Glutamatergic neuron (in vitro differentiated cells): ENCODE measurements around the gene EIPR1. TPM values are rescaled to one million over a fixed set of nuclear protein-coding genes. Genes with fewer than 3 reads are reported as not detected.

Experiments
- DNase-seq: peaks from one replicate; pipeline ENCODE4 v3.0.0; 2022
- H3K27ac Mint-ChIP-seq: one replicate; pipeline ENCODE4 v1.8.0; 2020; ENCODE audit warnings: mild to moderate bottlenecking, mixed read lengths, inconsistent platforms; ENCODE audit not compliant: unreplicated experiment
- H3K27me3 Mint-ChIP-seq: one replicate; pipeline ENCODE4 v1.8.0; 2020; ENCODE audit warnings: mild to moderate bottlenecking, moderate library complexity, mixed read lengths, inconsistent platforms; ENCODE audit not compliant: unreplicated experiment
- H3K36me3 Mint-ChIP-seq: one replicate; pipeline ENCODE4 v1.8.0; 2020; ENCODE audit warnings: mild to moderate bottlenecking, mixed read lengths, inconsistent platforms; ENCODE audit not compliant: unreplicated experiment
- H3K4me1 Mint-ChIP-seq: one replicate; pipeline ENCODE4 v1.8.0; 2020; ENCODE audit warnings: mild to moderate bottlenecking, low read depth, mixed read lengths, inconsistent platforms; ENCODE audit not compliant: unreplicated experiment
- H3K4me3 Mint-ChIP-seq: one replicate; pipeline ENCODE4 v1.8.0; 2020; ENCODE audit warnings: mild to moderate bottlenecking, mixed read lengths, inconsistent platforms; ENCODE audit not compliant: unreplicated experiment
- H3K9me3 Mint-ChIP-seq: one replicate; pipeline ENCODE4 v1.8.0; 2020; ENCODE audit warnings: mild to moderate bottlenecking, moderate library complexity, mixed read lengths, inconsistent platforms; ENCODE audit not compliant: unreplicated experiment
- total RNA-seq: library from RNA; stranded (reverse); fragmentation: NEBNext Ultra II Directional; extraction: Animal tissue kit (Norgen Biotek cat#: 25700); gene quantifications from one replicate; pipeline ENCODE4 v1.2.1, GENCODE V29; 2021; ENCODE audit not compliant: unreplicated experiment
- TF ChIP-seq, protein P1 (sequence below): fragments of 200-600 bp; sonication (generic); IDR thresholded peaks from one replicate; pipeline ENCODE4 v1.5.0; 2021; ENCODE audit not compliant: partially characterized antibody, unreplicated experiment

The EIPR1 gene
- total RNA-seq, 1 donor from 2014 or later, result 43.8 TPM

DNA sequence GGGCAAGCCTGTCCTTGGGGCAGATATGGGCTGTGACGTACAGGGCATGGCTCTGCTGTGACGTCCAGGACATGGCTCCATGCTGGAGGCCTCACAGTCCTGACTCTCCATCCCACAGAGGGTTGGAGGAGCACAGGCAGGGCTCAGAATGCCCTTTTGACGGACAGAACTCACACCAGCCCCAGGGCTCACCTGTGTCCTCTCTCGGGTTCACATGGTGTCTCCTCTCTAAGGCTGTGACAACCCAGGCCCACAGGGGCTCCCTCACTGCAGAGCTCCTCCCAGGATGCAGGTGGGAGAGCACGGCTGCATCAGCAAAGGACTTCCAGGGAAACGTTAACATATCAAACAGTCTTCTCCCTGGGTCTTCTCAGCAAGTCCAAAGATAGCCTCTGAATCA, 133.8 kb downstream of the EIPR1 start:
- no peak for DNase-seq
- H3K4me3 Mint-ChIP-seq, result no peak overlapping the region
- TF ChIP-seq, protein P1, sequence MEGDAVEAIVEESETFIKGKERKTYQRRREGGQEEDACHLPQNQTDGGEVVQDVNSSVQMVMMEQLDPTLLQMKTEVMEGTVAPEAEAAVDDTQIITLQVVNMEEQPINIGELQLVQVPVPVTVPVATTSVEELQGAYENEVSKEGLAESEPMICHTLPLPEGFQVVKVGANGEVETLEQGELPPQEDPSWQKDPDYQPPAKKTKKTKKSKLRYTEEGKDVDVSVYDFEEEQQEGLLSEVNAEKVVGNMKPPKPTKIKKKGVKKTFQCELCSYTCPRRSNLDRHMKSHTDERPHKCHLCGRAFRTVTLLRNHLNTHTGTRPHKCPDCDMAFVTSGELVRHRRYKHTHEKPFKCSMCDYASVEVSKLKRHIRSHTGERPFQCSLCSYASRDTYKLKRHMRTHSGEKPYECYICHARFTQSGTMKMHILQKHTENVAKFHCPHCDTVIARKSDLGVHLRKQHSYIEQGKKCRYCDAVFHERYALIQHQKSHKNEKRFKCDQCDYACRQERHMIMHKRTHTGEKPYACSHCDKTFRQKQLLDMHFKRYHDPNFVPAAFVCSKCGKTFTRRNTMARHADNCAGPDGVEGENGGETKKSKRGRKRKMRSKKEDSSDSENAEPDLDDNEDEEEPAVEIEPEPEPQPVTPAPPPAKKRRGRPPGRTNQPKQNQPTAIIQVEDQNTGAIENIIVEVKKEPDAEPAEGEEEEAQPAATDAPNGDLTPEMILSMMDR, result no peak
- H3K4me1 Mint-ChIP-seq, result no peaks in the 10 kb centered on the region
- peaks cover 7% of the 10 kb centered on the region for H3K27me3 Mint-ChIP-seq
- no peak overlapping the region for H3K27ac Mint-ChIP-seq
- H3K9me3 Mint-ChIP-seq, result no peaks in the 10 kb centered on the region
- H3K36me3 Mint-ChIP-seq, result peaks cover 2% of the 10 kb centered on the region

DNA sequence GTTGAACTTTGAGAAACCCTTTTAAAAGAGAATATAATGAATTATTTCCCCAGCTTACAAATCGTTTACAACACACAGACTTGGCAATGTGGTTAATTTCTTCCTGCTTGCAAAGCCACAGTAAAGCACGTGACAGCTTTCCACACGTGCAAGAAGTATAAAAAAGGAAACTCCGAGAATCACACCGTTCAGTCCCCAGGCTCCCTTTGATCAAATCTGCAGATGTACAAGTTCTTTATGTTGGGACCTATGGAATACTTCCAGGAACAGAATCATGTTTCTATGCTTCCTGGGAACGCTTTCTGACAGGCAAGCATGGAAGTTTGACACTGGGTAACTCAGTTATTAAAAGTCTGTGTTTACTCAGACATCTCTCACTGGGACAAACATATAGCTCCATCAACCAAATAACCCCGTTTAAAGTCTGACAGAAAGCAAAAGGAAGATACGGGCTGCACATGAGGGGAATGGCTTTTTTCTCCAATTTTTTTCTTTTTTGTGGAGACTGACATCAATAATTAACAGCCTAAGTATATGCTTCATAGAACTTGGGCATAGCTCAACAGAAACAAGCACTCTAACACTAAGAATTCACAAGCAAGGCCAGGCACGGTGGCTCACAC, 134.8 kb downstream of the EIPR1 start:
- Mint-ChIP-seq H3K27ac (no peak overlapping the region), H3K9me3 (no peaks in the 10 kb centered on the region), H3K36me3 (peaks cover 5% of the 10 kb centered on the region), H3K4me3 (no peak overlapping the region), H3K4me1 (no peaks in the 10 kb centered on the region), H3K27me3 (peaks cover 7% of the 10 kb centered on the region)
- TF ChIP-seq, protein P1, result no peak
- DNase-seq, result no peak

DNA sequence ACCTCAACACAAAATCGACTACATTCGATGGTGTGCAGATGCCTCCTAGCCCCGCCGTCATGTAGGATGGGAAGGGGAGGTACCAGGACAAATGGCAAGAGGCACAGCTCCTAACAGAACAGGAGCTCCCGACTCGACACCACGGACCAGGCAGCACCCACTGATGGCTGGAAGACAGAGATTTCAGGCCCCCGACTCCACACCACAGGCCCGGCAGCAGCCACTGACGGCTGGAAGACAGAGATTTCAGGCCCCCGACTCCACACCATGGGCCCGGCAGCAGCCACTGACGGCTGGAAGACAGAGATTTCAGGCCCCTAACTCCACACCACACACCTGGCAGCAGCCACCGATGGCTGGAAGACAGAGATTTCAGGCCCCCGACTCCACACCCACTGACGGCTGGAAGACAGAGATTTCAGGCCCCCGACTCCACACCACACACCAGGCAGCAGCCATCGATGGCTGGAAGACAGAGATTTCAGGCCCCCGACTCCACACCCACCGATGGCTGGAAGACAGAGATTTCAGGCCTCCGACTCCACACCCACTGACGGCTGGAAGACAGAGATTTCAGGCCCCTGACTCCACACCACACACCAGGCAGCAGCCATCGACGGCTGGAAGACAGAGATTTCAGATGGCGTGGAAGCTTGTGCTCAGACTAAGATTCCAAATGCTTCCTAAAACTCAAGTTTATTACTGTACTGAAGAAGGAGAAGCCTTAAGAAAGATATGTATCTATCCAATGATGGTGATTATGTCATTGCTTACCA, 135.5 kb downstream of the EIPR1 start:
- peaks cover 5% of the 10 kb centered on the region for H3K27me3 Mint-ChIP-seq
- DNase-seq, result no peak
- no peaks in the 10 kb centered on the region for H3K4me1 Mint-ChIP-seq
- TF ChIP-seq, protein P1, result no peak
- peaks cover 5% of the 10 kb centered on the region for H3K36me3 Mint-ChIP-seq
- H3K27ac Mint-ChIP-seq, result no peak overlapping the region
- H3K9me3 Mint-ChIP-seq, result no peaks in the 10 kb centered on the region
- H3K4me3 Mint-ChIP-seq, result no peak overlapping the region

DNA sequence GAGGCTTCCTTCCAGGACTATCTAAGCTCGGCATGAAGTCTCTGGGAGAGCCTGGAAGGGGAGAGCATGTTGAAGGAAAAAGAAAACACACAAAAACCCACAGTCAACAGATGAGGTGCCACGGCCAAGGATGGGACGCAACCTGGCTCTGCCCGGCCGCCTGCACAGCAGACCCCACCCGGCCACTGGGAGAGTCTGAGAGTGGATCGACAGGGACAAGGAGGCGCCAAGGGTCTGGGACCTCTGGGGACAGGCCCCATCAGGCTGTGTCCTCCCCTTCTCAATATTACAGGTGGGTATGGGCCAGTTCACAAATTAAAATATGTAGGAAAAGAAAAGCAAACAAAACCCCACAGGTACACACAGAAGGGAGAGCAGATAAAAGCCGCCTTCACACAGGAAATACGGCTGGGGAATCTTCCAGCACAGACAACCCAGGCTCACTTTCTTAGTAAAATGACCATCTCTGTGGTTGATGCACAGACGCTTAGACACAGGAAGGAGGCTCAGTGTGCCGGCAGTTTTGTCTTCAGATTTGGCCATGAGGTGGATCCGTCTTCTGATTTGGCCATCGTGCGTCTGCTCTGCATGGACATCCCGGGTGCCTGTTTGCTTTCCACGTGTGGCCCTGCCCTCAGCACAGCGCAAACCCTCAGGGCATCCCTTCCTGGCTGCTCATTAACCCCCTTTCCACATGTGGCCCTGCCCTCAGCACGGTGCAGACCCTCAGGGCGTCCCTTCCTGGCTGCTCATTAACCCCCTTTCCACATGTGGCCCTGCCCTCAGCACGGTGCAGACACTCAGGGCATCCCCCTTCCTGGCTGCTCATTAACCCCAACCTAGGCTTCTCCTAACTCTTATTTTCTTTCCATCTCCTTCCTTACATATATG, 138.4 kb downstream of the EIPR1 start:
- no peak for DNase-seq
- no peak overlapping the region for H3K27ac Mint-ChIP-seq
- H3K27me3 Mint-ChIP-seq, result peaks cover 3% of the 10 kb centered on the region
- no peak overlapping the region for H3K4me3 Mint-ChIP-seq
- H3K9me3 Mint-ChIP-seq, result no peaks in the 10 kb centered on the region
- TF ChIP-seq, protein P1, result no peak
- peaks cover 5% of the 10 kb centered on the region for H3K36me3 Mint-ChIP-seq
- H3K4me1 Mint-ChIP-seq, result no peaks in the 10 kb centered on the region
